ENCODE measurements around the gene ALKBH8.
"Not testable (repeated sequence)": the region's sequence is repeated elsewhere in the genome, so short reads cannot be mapped to it uniquely, and the experiment has no call there.

Gene ALKBH8

GRCh38 chr11:107537155-107537554, 28.4 kb downstream of the ALKBH8 start:
- intact Hi-C loops (cut with DNase I): not testable (repeated sequence)

DNA sequence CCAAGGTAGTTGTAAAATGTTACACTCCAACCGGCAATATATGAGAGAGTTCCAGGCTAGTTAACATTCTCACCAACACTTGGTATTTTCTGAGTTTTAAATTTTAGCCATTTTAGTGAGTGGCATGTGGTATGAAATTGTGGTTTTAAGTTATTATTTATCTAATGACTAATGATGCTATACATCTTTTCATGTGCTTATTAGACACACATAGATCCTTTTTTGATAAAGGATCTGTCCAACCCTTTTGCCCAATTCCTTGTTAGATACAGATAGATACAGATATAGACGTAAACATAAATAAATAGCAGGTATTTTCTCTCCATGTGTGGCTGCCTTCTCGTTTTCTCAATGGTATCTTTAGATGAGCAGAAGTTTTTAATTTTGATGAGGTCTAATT, 39.3 kb downstream of the ALKBH8 start:
- DNase-seq: no peak
- intact Hi-C loops (cut with DNase I): no loop called here

More at GRCh38 chr11:107537155-107537554, 28.4 kb downstream of the ALKBH8 start:
- not testable (repeated sequence) for DNase-seq

GRCh38 chr11:107508858-107509244, 56.7 kb downstream of the ALKBH8 start:
- DNase-seq: no peak
- intact Hi-C loops (cut with DNase I): no loop called here

DNA sequence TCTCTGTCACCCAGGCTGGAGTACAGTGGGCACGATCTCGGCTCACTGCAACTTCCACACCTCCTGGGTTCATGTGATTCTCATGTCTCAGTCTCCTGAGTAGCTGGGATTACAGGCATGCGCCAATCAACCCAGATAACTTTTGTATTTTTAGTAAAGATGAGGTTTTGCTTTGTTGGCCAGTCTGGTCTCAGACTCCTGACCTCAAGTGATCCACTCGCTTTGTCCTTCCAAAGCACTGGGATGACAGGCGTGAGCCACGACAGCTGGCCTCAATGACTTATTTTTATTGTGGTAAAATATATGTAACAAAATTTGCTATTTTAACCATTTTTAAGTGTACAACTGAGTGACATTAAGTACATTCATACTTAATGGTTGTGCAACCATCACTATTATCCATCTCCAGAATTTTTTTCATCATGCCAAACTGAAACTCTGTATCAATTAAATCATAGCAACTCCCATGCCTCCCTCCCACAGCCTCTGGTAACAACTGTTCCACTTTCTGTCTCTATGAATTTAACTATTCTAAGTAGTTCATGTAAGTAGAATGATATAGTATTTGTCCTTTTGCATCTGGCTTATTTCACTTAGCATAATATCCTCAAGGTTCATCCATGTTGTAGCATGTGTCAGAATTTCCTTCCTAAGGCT, 57.2 kb downstream of the ALKBH8 start:
- intact Hi-C loops (cut with DNase I): no loop called here
- no peak for DNase-seq

DNA sequence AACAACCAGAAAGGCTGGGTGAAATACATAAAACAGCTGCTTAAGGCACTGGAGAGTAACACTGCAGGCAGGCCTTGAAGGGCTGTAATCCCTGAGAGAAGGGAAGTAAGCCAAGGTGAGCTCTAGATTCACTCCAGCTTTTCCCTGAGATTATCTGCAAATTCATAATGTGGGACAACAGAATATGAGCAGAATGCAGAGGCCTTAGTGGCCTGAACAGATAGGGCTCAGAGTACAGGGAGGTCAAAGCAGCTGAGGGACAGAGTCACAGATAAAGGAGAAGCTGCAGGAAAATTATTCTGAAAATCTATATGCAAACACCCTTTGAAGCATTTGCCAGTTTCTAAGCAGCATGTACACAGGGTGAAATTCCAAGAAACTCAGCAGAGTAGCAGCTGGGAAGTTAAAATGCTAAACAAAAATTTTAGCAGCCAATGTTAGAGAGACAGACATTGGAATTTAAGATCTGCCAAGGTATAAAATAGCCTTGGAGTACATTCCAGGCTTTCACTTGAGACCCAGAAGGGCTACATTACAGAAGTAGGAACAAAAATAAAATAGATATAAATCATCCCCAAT, 59.8 kb downstream of the ALKBH8 start:
- no peak for DNase-seq
- intact Hi-C loops (cut with DNase I): no loop called here

- intact Hi-C loops (cut with DNase I): no loop called here
- no peak for DNase-seq
Observed at GRCh38 chr11:107504981-107505380, 60.6 kb downstream of the ALKBH8 start.

DNA sequence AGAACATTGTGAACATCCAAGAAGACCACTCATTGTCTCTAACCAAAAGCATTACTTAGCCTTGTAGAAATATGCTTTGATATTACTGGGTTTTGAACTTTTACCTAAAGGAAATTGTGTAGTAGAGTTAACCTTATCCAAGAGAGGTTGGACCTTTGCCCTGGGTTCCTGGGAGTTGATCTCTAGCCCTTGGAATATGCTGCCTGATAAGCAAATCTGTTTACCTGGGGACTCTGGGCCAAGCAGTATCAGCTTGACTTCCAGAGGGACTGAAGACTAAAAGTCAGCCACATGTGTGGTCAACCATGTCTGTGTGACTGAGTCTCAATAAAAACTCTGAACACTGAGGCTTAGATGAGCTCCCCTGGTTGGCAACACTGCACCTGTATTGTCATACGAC, 63.8 kb downstream of the ALKBH8 start:
- intact Hi-C loops (cut with DNase I): no loop called here

GRCh38 chr11:107497371-107497770, 68.2 kb downstream of the ALKBH8 start:
- intact Hi-C loops (cut with DNase I): not testable (repeated sequence)

More for the DNA sequence above, 63.8 kb downstream of the ALKBH8 start:
- no peak for DNase-seq

DNA sequence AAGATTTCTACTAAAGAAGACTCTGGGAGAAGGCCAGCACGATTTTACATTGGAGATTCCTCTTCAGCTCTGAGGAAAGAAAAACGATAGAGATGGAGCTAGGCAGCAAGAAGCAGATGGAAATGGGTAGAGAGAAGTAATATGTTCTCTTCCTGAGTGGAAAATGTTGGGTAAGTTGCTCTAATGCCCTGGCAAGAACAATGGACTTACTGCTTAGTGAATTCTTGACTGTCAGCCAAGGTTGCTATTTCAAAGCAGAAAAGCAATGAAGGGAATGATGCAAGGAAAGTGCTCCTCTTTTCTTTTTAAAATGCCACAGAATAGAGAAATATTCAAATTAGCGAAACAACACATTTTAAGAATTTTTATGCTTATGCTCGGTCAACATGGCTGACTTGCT, 69.5 kb downstream of the ALKBH8 start:
- intact Hi-C loops (cut with DNase I): no loop called here
- no peak for DNase-seq

More at GRCh38 chr11:107497371-107497770, 68.2 kb downstream of the ALKBH8 start:
- DNase-seq: not testable (repeated sequence)

GRCh38 chr11:107494055-107494454, 71.5 kb downstream of the ALKBH8 start:
- intact Hi-C loops (cut with DNase I): no loop called here

DNA sequence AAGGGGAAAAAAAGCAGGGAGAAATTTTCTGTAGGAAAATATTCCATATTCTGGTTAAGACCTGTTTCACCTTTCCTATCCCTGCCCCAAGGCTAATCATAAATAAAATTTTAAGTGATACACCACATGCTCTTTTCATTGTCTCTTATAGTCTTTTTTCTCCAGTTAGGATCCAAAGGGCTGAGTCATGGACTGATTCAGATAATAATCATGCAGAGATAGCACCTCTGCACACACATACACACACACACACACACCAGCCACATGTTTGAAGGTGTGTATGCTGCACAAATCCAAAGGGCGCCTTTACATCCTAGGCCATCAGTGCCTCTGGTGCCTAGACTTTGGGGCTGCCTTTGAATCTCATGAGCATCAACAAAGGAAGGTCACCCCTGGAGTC, 72.4 kb downstream of the ALKBH8 start:
- intact Hi-C loops (cut with DNase I): no loop called here
- no peak for DNase-seq

More at GRCh38 chr11:107494055-107494454, 71.5 kb downstream of the ALKBH8 start:
- no peak for DNase-seq

DNA sequence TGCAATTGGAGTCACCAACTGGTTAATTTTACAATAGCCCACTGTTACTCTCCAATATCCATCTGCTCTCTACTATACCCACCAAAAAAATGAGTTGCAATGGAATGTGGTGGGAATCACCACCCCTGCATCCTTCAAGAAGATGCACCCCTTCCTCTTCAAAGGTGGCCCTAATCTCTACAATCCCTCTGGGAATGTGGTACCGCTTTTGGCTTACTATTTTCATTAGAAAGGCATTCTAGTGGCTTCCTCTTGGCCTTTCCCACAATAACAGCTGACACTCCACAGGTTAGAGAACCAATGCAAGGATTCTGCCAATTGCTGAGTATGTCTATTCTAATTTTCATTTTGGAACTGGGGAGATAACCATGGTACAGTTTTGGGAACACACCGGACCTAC, 74.7 kb downstream of the ALKBH8 start:
- intact Hi-C loops (cut with DNase I): no loop called here
- no peak for DNase-seq

- DNase-seq: no peak
- intact Hi-C loops (cut with DNase I): no loop called here
Observed at GRCh38 chr11:107482234-107482633, 83.3 kb downstream of the ALKBH8 start.

DNA sequence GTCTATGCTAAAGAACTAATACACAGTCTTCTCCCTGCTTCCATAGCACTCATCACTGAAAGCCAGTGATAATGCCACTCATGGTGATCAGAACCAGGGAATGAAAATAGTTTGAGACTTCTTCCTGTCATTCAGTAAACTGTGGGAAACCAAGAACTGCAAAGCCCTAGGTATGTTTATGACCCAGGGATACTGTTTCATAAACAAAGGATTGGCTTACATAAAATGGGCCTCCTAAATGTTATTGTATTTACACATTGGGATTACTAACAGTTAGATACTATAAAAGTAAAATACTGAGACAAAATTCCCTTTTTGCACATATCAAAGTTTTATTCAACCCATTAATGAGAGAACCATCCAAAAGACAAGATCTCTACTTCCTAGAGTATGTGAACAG, 86.6 kb downstream of the ALKBH8 start:
- DNase-seq: no peak
- intact Hi-C loops (cut with DNase I): no loop called here

- intact Hi-C loops (cut with DNase I): no loop called here
- no peak for DNase-seq
Observed at GRCh38 chr11:107477820-107478219, 87.7 kb downstream of the ALKBH8 start.

GRCh38 chr11:107473792-107474191, 91.7 kb downstream of the ALKBH8 start:
- DNase-seq: no peak
- intact Hi-C loops (cut with DNase I): no loop called here

- DNase-seq: no peak
- intact Hi-C loops (cut with DNase I): no loop called here
Observed at GRCh38 chr11:107472966-107473365, 92.6 kb downstream of the ALKBH8 start.

DNA sequence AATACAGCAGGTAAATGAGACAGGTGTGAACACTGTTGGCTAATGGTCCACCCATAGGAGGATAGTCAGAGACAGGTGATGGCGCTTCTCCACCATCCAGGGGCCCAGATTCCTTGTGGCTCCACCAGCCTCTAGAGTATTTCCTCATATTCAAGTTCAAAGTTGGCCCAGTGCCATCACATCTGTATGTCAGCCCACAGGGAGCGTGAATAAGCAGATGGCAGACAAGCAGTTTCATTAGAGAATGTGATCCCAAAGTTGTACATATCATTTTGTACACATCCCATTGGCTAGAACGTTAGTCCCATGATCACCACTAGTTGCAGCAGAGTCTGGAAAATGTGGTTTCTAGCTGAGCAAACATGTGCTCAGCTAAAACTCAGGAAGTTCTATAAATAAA, 96.9 kb downstream of the ALKBH8 start:
- intact Hi-C loops (cut with DNase I): no loop called here
- DNase-seq: no peak

- intact Hi-C loops (cut with DNase I): no loop called here
- DNase-seq: no peak
Observed at GRCh38 chr11:107467696-107468095, 97.8 kb downstream of the ALKBH8 start.

DNA sequence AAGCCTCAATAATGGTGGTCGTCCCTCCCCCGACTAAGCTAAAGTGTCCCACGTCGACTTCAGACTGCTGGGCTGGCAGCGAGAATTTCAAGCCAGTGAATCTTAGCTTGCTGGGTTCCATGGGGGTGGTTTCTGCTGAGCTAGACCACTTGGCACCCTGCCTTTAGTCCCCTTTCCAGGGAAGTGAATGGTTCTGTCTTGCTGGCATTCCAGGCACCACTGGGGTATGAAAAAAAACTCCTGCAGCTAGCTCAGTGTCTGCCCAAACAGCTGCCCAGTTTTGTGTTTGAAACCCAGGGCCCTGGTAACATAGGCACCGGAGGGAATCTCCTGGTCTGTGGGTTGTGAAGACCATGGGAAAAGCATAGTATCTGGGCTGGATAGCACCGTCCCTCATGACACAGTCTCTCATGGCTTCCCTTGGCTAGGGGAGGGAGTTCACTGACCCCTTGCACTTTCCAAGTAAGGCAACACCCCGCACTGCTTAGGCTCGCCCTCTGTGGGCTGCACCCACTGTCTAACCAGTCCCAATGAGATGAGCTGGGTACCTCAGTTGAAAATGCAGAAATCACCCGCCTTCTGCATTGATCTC, 99.2 kb downstream of the ALKBH8 start:
- DNase-seq; intact Hi-C loops (cut with DNase I): not testable (repeated sequence)

- intact Hi-C loops (cut with DNase I): loop anchor here (10.0 kb wide), 1 partner anchor 1373 kb away; no protein-coding TSS in a partner anchor
- peak; percentile 78 to 97 (median 86) for DNase-seq
Observed at GRCh38 chr11:107457558-107458271, 107.8 kb downstream of the ALKBH8 start, which contains the start of gene CWF19L2. Gene CWF19L2, minus strand, starts transcription at chr11:107457825. Its CDS starts 9 bp downstream, at chr11:107457816.
